Fibroblast of lung (primary cell): ENCODE data around the gene PHF20. TPM values are rescaled to one million over a fixed set of nuclear protein-coding genes. Genes with fewer than 3 reads are reported as not detected.

Source experiments
- DNase-seq, 2 donors: peaks; one replicate each; pipeline versions ENCODE4 v3.0.0 to v3.0.0-alpha.2; 2010; ENCODE audit warnings: low read depth in 2 of 2
- H2AFZ ChIP-seq: 2 replicates; pipeline ENCODE4 v1.5.1; 2012; ENCODE audit warnings: low read length, control low read depth, inconsistent platforms
- H3K27ac ChIP-seq: 2 replicates; pipeline ENCODE4 v1.5.1; 2011; ENCODE audit warnings: low read length, control low read depth; ENCODE audit not compliant: insufficient read depth
- H3K27me3 ChIP-seq: 2 replicates; pipeline ENCODE4 v1.5.1; 2011; ENCODE audit warnings: mild to moderate bottlenecking, low read length; ENCODE audit not compliant: control insufficient read depth, insufficient read depth
- H3K36me3 ChIP-seq: 2 replicates; pipeline ENCODE4 v1.5.1; 2011; ENCODE audit warnings: low read length; ENCODE audit not compliant: control insufficient read depth, insufficient read depth
- H3K4me1 ChIP-seq: 2 replicates; pipeline ENCODE4 v1.5.1; 2011; ENCODE audit warnings: low read length; ENCODE audit not compliant: control insufficient read depth, insufficient read depth; ENCODE audit errors: extremely low read depth
- H3K4me2 ChIP-seq: 2 replicates; pipeline ENCODE4 v1.5.1; 2011; ENCODE audit warnings: low read length, control low read depth; ENCODE audit not compliant: insufficient read depth; ENCODE audit errors: extremely low read depth
- H3K4me3 ChIP-seq, 4 experiments: fragments of 200-600 bp in 1 of 4; sonication (generic) in 1 of 4; replicated peaks in 1 of 4; 2 replicates each; pipeline ENCODE4 v1.5.1; 2011 to 2016; ENCODE audit warnings: low read length in 4 of 4, low read depth in 3 of 4, mild to moderate bottlenecking in 3 of 4, control low read depth in 2 of 4, inconsistent platforms in 1 of 4, mixed read lengths in 1 of 4; ENCODE audit not compliant: insufficient read depth in 1 of 4; ENCODE audit errors: control extremely low read depth in 1 of 4
- H3K79me2 ChIP-seq: 2 replicates; pipeline ENCODE4 v1.5.1; 2012; ENCODE audit warnings: mild to moderate bottlenecking, low read length, inconsistent platforms; ENCODE audit not compliant: control insufficient read depth, insufficient read depth
- H3K9ac ChIP-seq: 2 replicates; pipeline ENCODE4 v1.5.1; 2011; ENCODE audit warnings: mild to moderate bottlenecking, low read length, control low read depth; ENCODE audit not compliant: insufficient read depth
- H3K9me3 ChIP-seq: 2 replicates; pipeline ENCODE4 v1.5.1; 2012; ENCODE audit warnings: low read depth, low read length; ENCODE audit not compliant: control insufficient read depth, insufficient read depth
- H4K20me1 ChIP-seq: 2 replicates; pipeline ENCODE4 v1.5.1; 2011; ENCODE audit warnings: low read length; ENCODE audit not compliant: control insufficient read depth, insufficient read depth; ENCODE audit errors: extremely low read depth
- EZH2 ChIP-seq: IDR thresholded peaks from 2 replicates; pipeline ENCODE4 v1.5.1; 2012; ENCODE audit warnings: low read length, control low read depth, mild to moderate bottlenecking; ENCODE audit errors: missing control alignments
- polyA plus RNA-seq, 2 donors: library from polyadenylated mRNA; depleted of rRNA in 1 of 2; stranded (reverse) in 1 of 2; unstranded in 1 of 2; fragments of >200 nt; gene quantifications; 2 replicates each; pipeline ENCODE4 v1.2.1, GENCODE V29; 2011 to 2012; ENCODE audit warnings: missing spikeins in 1 of 2
- total RNA-seq: library from RNA; depleted of rRNA; stranded (reverse); fragments of >200 nt; gene quantifications from 2 replicates; pipeline ENCODE4 v1.2.1, GENCODE V29; 2014
- TF ChIP-seq, protein P1 (sequence below), 2 donors: IDR thresholded peaks in 1 of 2; conservative IDR thresholded peaks in 1 of 2; 1 replicate in 1 of 2; 2 replicates in 1 of 2; pipeline ENCODE4 v1.5.1; 2011 to 2012; ENCODE audit warnings: low read length in 2 of 2, control low read depth in 1 of 2, inconsistent platforms in 1 of 2, low read depth in 1 of 2, mild to moderate bottlenecking in 1 of 2

Gene PHF20
- total and polyA plus RNA-seq, 2 donors (not counting 1 experiment from before 2014, with no cell fraction given) = 31.4 to 40.1 TPM

DNA sequence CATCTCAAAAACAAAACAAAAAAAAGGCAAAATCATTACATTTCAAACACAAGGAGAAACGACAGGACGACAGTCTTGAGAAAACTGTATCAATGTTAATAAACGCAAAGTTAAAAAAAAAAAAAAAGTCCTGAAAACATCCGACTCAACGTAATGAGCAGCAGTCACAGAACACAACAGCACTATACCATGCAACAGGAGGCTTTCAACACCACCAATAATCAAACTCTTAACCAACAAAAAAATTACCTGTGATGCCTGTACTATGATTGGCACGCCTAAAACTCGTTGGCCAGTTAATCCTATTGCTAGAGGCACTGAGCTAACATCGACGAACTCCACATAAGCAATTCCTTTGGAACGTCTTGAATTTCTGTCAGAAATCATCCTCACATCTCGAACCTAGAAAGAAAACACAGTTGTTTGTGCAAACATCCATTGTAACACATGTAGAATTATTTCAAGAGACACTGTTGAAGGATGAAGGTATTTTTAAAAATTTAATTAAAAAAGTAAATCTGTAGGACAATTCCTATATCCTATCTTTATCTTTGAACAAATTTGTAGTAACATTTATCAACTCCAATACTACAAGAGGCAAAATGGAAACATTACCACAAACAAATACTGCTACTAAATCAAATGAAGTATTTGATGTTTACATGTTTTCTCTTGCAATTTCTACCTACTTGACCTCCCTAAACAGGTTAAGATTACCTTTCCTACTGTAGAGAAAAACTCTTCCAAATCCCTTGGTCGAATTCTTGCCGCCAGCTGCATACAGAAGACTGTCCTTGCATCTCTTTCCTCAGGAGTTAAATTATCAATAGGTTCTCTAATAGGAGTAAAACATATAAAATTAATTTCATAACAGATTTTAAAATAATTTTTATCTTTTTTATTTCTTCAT, 47.2 kb upstream of the PHF20 start:
- Histone ChIP-seq H4K20me1 (peaks cover 4% of the 10 kb centered on the region), H3K79me2 (peaks cover 87% of the 10 kb centered on the region), H3K4me1 (peaks cover 2% of the 10 kb centered on the region), H3K4me2 (no peak overlapping the region), H3K9ac (no peak overlapping the region), H3K36me3 (peaks cover 42% of the 10 kb centered on the region), H3K4me3 (no peak overlapping the region), H3K9me3 (no peaks in the 10 kb centered on the region), H3K27ac (no peak overlapping the region), H3K27me3 (no peaks in the 10 kb centered on the region), H2AFZ (no peak overlapping the region)
- TF ChIP-seq, protein P1, sequence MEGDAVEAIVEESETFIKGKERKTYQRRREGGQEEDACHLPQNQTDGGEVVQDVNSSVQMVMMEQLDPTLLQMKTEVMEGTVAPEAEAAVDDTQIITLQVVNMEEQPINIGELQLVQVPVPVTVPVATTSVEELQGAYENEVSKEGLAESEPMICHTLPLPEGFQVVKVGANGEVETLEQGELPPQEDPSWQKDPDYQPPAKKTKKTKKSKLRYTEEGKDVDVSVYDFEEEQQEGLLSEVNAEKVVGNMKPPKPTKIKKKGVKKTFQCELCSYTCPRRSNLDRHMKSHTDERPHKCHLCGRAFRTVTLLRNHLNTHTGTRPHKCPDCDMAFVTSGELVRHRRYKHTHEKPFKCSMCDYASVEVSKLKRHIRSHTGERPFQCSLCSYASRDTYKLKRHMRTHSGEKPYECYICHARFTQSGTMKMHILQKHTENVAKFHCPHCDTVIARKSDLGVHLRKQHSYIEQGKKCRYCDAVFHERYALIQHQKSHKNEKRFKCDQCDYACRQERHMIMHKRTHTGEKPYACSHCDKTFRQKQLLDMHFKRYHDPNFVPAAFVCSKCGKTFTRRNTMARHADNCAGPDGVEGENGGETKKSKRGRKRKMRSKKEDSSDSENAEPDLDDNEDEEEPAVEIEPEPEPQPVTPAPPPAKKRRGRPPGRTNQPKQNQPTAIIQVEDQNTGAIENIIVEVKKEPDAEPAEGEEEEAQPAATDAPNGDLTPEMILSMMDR (conservative IDR thresholded peaks at IDR 0.05 in 1 of 2, IDR thresholded peaks at IDR 0.05 in 1 of 2; ENCODE audit: low read depth in 1 of 2, low read length in 2 of 2) = no peak
- no peak for TF ChIP-seq EZH2
- DNase-seq = no peak

DNA sequence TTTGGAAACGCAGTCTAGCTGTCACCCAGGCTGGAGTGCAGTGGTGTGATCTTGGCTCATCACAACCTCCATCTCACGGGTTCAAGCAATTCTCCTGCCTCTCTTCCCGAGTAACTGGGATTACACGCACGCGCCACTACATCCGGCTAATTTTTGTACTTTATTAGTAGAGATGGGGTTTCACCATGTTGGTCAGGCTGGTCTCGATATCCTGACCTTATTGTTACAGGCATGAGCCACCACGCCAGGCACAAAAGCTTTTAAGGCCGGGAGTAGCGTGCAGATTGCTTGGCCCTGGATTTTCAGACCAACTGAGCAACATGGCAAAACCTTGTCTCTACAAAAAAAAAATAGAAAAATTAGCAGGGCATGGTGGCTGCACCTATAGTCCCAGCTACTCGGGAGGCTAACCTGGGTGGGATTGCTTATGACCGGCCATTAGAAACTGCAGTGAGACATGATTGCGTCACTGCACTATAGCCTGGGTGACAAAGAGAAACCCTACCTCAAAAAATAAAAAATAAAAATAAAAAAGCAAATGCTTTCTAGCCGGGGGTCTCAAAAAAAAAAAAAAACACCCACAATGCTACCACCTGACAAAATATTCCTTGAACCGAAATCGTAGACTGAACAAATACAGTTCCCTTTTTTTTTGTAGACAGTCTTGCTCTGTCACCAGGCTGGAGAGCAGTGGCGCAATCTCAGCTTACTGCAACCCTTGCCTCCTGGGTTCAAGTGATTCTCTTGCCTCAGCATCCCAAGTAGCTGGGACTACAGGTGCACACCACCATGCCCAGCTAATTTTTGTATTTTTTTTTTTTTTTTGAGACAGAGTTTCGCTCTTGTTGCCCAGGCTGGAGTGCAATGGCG, 44.7 kb upstream of the PHF20 start:
- no peak overlapping the region for H3K27ac ChIP-seq
- TF ChIP-seq, protein P1 (conservative IDR thresholded peaks at IDR 0.05 in 1 of 2, IDR thresholded peaks at IDR 0.05 in 1 of 2; ENCODE audit: low read depth in 1 of 2, low read length in 2 of 2) = no peak
- no peak for TF ChIP-seq EZH2
- no peaks in the 10 kb centered on the region for H3K4me1 ChIP-seq
- no peak for DNase-seq
- H3K4me2 ChIP-seq = no peak overlapping the region
- no peaks in the 10 kb centered on the region for H3K9me3 ChIP-seq
- no peaks in the 10 kb centered on the region for H3K27me3 ChIP-seq
- H3K79me2 ChIP-seq = peaks cover 89% of the 10 kb centered on the region
- peaks cover 35% of the 10 kb centered on the region for H3K36me3 ChIP-seq
- H3K4me3 ChIP-seq = no peak overlapping the region
- peaks cover 3% of the 10 kb centered on the region for H4K20me1 ChIP-seq
- H2AFZ ChIP-seq = no peak overlapping the region
- no peak overlapping the region for H3K9ac ChIP-seq

DNA sequence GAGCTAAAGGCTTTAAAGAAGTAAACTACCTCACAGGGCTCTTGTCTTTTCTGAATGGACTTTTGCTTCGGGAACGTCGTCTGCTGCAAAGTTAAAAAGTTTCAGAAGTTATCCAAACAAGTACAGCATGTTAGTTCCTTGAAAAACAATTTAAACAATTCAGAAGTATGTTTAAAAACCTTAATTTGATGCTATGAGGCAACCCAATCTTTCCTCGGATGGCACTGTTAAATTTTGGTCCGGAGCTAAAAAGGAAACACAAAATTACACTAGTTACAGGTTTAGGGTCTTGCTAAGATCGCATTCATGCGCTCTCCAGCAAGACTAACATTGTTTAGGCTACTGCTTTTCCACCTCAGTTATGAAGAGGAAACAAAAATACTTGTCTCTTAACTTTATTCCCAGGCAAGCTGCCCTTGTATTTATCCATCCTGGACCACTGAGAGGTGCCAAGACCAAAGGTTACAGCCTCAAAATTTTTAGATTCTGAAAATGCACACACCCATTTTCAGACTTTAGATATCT, 42.5 kb upstream of the PHF20 start:
- no peaks in the 10 kb centered on the region for H3K4me1 ChIP-seq
- no peaks in the 10 kb centered on the region for H3K27me3 ChIP-seq
- no peak overlapping the region for H2AFZ ChIP-seq
- H3K27ac ChIP-seq = no peak overlapping the region
- H3K9me3 ChIP-seq = no peaks in the 10 kb centered on the region
- H3K9ac ChIP-seq = no peak overlapping the region
- H3K36me3 ChIP-seq = peaks cover 26% of the 10 kb centered on the region
- H3K4me2 ChIP-seq = no peak overlapping the region
- TF ChIP-seq, protein P1 (conservative IDR thresholded peaks at IDR 0.05 in 1 of 2, IDR thresholded peaks at IDR 0.05 in 1 of 2; ENCODE audit: low read depth in 1 of 2, low read length in 2 of 2) = no peak
- TF ChIP-seq EZH2 = no peak
- peaks cover 3% of the 10 kb centered on the region for H4K20me1 ChIP-seq
- H3K4me3 ChIP-seq = no peak overlapping the region
- DNase-seq = no peak
- H3K79me2 ChIP-seq = peaks cover 92% of the 10 kb centered on the region
